DOHH2 (cell line): ENCODE measurements around the gene GTF2I.

Source experiments
- H3F3A ChIP-seq: fragments of 200-600 bp; sonication (generic), shearing (Covaris generic); 2 replicates; pipeline ENCODE4 v1.6.0; 2016; ENCODE audit warnings: antibody characterized with exemption, mild to moderate bottlenecking; ENCODE audit not compliant: control insufficient read depth, insufficient read depth
- H3K27ac ChIP-seq: fragments of 200-600 bp; sonication (generic); 2 replicates; pipeline ENCODE4 v1.5.1; 2014; ENCODE audit warnings: low read depth, mild to moderate bottlenecking, low read length, moderate library complexity
- H3K27me3 ChIP-seq: fragments of 200-600 bp; sonication (generic); 2 replicates; pipeline ENCODE4 v1.6.1; 2014; ENCODE audit warnings: mild to moderate bottlenecking, low read length, mixed read lengths; ENCODE audit not compliant: control insufficient read depth
- H3K36me3 ChIP-seq: fragments of 200-600 bp; sonication (generic); 2 replicates; pipeline ENCODE4 v1.6.1; 2014; ENCODE audit warnings: mild to moderate bottlenecking, low read length, moderate library complexity, mixed read lengths; ENCODE audit not compliant: control insufficient read depth
- H3K4me1 ChIP-seq: fragments of 200-600 bp; sonication (generic); 2 replicates; pipeline ENCODE4 v1.6.1; 2014; ENCODE audit warnings: mild to moderate bottlenecking, low read length, mixed read lengths; ENCODE audit not compliant: control insufficient read depth
- H3K4me2 ChIP-seq: fragments of 200-600 bp; sonication (generic); 2 replicates; pipeline ENCODE4 v1.6.0; 2014; ENCODE audit warnings: mild to moderate bottlenecking, low read length, moderate library complexity
- H3K4me3 ChIP-seq: fragments of 200-600 bp; sonication (generic); 2 replicates; pipeline ENCODE4 v1.5.1; 2014; ENCODE audit warnings: mild to moderate bottlenecking, low read length, mixed read lengths
- H3K79me2 ChIP-seq: fragments of 200-600 bp; sonication (generic); 2 replicates; pipeline ENCODE4 v1.6.1; 2014; ENCODE audit warnings: mild to moderate bottlenecking, low read length, mixed read lengths; ENCODE audit not compliant: control insufficient read depth
- H3K9me2 ChIP-seq: fragments of 200-600 bp; sonication (generic); replicated peaks from 2 replicates; pipeline ENCODE4 v1.6.1; 2014; ENCODE audit warnings: mild to moderate bottlenecking, low read length, mixed read lengths; ENCODE audit not compliant: control insufficient read depth
- H3K9me3 ChIP-seq: fragments of 200-600 bp; sonication (generic); 2 replicates; pipeline ENCODE4 v1.6.1; 2014; ENCODE audit warnings: antibody characterized with exemption, low read length, mixed read lengths; ENCODE audit not compliant: control insufficient read depth, insufficient read depth
- H4K20me1 ChIP-seq: fragments of 200-600 bp; sonication (generic); 2 replicates; pipeline ENCODE4 v1.6.0; 2014; ENCODE audit warnings: low read depth, mild to moderate bottlenecking, antibody characterized with exemption, low read length, moderate library complexity; ENCODE audit not compliant: control insufficient read depth, insufficient read depth
- CTCF ChIP-seq: fragments of 200-600 bp; sonication (generic); IDR thresholded peaks from one replicate; pipeline ENCODE4 v1.5.1; 2014; ENCODE audit warnings: antibody characterized with exemption, mild to moderate bottlenecking, low read depth, low read length; ENCODE audit not compliant: poor library complexity, severe bottlenecking
- EZH2phosphoT487 ChIP-seq: fragments of 200-600 bp; sonication (generic); IDR thresholded peaks from 2 replicates; pipeline ENCODE4 v1.6.1; 2017; ENCODE audit warnings: borderline replicate concordance, mild to moderate bottlenecking, antibody characterized with exemption, low read length, moderate library complexity, mixed read lengths

Gene GTF2I

GRCh38 chr7:74718336-74718735, 60.8 kb downstream of the GTF2I start:
- Histone ChIP-seq H4K20me1 (no peaks in the 10 kb centered on the region), H3F3A (peaks cover 45% of the 10 kb centered on the region), H3K36me3 (peaks cover 94% of the 10 kb centered on the region), H3K27ac (no peak overlapping the region), H3K9me2 (no peaks in the 10 kb centered on the region), H3K9me3 (no peaks in the 10 kb centered on the region), H3K79me2 (peaks cover 12% of the 10 kb centered on the region), H3K4me1 (no peaks in the 10 kb centered on the region), H3K27me3 (no peaks in the 10 kb centered on the region), H3K4me2 (no peak overlapping the region), H3K4me3 (no peak overlapping the region)
- TF ChIP-seq CTCF (no peak), EZH2phosphoT487 (no peak)

- TF ChIP-seq CTCF (no peak), EZH2phosphoT487 (no peak)
- no peaks in the 10 kb centered on the region for H4K20me1 ChIP-seq
- peaks cover 30% of the 10 kb centered on the region for H3F3A ChIP-seq
- H3K4me3 ChIP-seq: no peak overlapping the region
- no peaks in the 10 kb centered on the region for H3K9me3 ChIP-seq
- H3K27ac ChIP-seq: no peak overlapping the region
- no peaks in the 10 kb centered on the region for H3K4me1 ChIP-seq
- no peak overlapping the region for H3K4me2 ChIP-seq
- H3K79me2 ChIP-seq: peaks cover 10% of the 10 kb centered on the region
- H3K36me3 ChIP-seq: peaks cover 88% of the 10 kb centered on the region
- no peaks in the 10 kb centered on the region for H3K27me3 ChIP-seq
- H3K9me2 ChIP-seq: no peaks in the 10 kb centered on the region
Measured at GRCh38 chr7:74722153-74722552, 64.6 kb downstream of the GTF2I start.

GRCh38 chr7:74725840-74726239, 68.3 kb downstream of the GTF2I start:
- TF ChIP-seq CTCF (no peak), EZH2phosphoT487 (no peak)
- peaks cover 10% of the 10 kb centered on the region; the same call in 1 of the 2 replicates for H3F3A ChIP-seq
- no peaks in the 10 kb centered on the region for H3K9me3 ChIP-seq
- H3K36me3 ChIP-seq: peaks cover 63% of the 10 kb centered on the region
- H3K4me3 ChIP-seq: no peak overlapping the region
- peaks cover 10% of the 10 kb centered on the region for H3K79me2 ChIP-seq
- no peaks in the 10 kb centered on the region for H3K4me1 ChIP-seq
- no peaks in the 10 kb centered on the region for H4K20me1 ChIP-seq
- H3K27ac ChIP-seq: no peak overlapping the region
- H3K27me3 ChIP-seq: no peaks in the 10 kb centered on the region
- H3K4me2 ChIP-seq: no peak overlapping the region
- H3K9me2 ChIP-seq: no peaks in the 10 kb centered on the region
